Fibroblast of pulmonary artery (primary cell): ENCODE results near the gene SIGLEC14.
A peak's percentile ranks its signal among the peaks of the same experiment; 100 is the strongest.
"Not testable (repeated sequence)": the region's sequence is repeated elsewhere in the genome, so short reads cannot be mapped to it uniquely, and the experiment has no call there.

Source experiments
- DNase-seq: peaks from one replicate; pipeline ENCODE4 v3.0.0-alpha.2; 2010; ENCODE audit warnings: low read depth
- H3K4me3 ChIP-seq: replicated peaks from 2 replicates; pipeline ENCODE4 v1.5.1; 2011; ENCODE audit warnings: low read depth, mild to moderate bottlenecking, control low read depth, low read length, moderate library complexity
- CTCF ChIP-seq: IDR thresholded peaks from 2 replicates; pipeline ENCODE4 v1.5.1; 2011; ENCODE audit warnings: mild to moderate bottlenecking, control low read depth, low read length, inconsistent platforms; ENCODE audit errors: missing control alignments

SIGLEC14 gene

GRCh38 chr19:51646730-51647129 is at the start of gene SIGLEC14:
SIGLEC14 (minus strand) TSS chr19:51646825; CDS start chr19:51646759, 66 bp downstream.
- not testable (repeated sequence) for H3K4me3 ChIP-seq, DNase-seq

GRCh38 chr19:51695702-51696315 is 49.2 kb upstream of the SIGLEC14 start:
- no peak for TF ChIP-seq CTCF
- H3K4me3 ChIP-seq = no peak overlapping the region
- no peak for DNase-seq

- TF ChIP-seq CTCF = no peak
- no peak overlapping the region for H3K4me3 ChIP-seq
- DNase-seq = no peak
Observed at GRCh38 chr19:51695088-51695487, 48.5 kb upstream of the SIGLEC14 start.

- H3K4me3 ChIP-seq = no peak overlapping the region
- DNase-seq = no peak
- no peak for TF ChIP-seq CTCF
Observed at GRCh38 chr19:51694318-51695085, 47.9 kb upstream of the SIGLEC14 start.

GRCh38 chr19:51693819-51694218 is 47.2 kb upstream of the SIGLEC14 start:
- DNase-seq = no peak
- no peak for TF ChIP-seq CTCF
- H3K4me3 ChIP-seq = no peak overlapping the region

- peak within 1 kb of the TSS; percentile 97 for H3K4me3 ChIP-seq
- no peak for DNase-seq
- TF ChIP-seq CTCF = no peak
Observed at GRCh38 chr19:51693260-51693659, 46.6 kb upstream of the SIGLEC14 start, which contains the start of gene SPACA6. SPACA6 (plus strand) TSS chr19:51693330; CDS start chr19:51693527, 197 bp downstream.

GRCh38 chr19:51692468-51692867 is 45.8 kb upstream of the SIGLEC14 start:
- no peak for TF ChIP-seq CTCF
- DNase-seq = no peak
- H3K4me3 ChIP-seq = peak overlapping the region; percentile 97
